Adrenal gland (tissue), 5 donors: ENCODE measurements around the gene FAM240A.

Experiments
- CTCF ChIP-seq, 6 experiments: fragments of 450-650 bp in 4 of 6; fragments of 200-600 bp in 2 of 6; sonication (generic) in 1 of 6; IDR thresholded peaks; 1 replicate in 5 of 6; 2 replicates in 1 of 6; pipeline versions ENCODE4 v1.5.1 to v1.8.0; 2016 to 2021; ENCODE audit warnings: antibody characterized with exemption in 6 of 6, mild to moderate bottlenecking in 2 of 6, moderate library complexity in 1 of 6
- POLR2A ChIP-seq, 2 donors: fragments of 450-650 bp; IDR thresholded peaks; one replicate each; pipeline ENCODE4 v1.6.1; 2017; ENCODE audit warnings: antibody characterized with exemption in 2 of 2, mild to moderate bottlenecking in 2 of 2, moderate library complexity in 1 of 2
- donor health status: DM: no; HTN: no; CAD: no.

- TF ChIP-seq CTCF (IDR thresholded peaks at IDR 0.05): no peak
- TF ChIP-seq POLR2A (IDR thresholded peaks at IDR 0.05): no peak
Measured at GRCh38 chr3:46634856-46635255, 22.5 kb downstream of the FAM240A start.
